T-helper 1 cell treated with Interleukin-12 subunit alpha and Interleukin-12 subunit beta and Interleukin-4 antibody, amounts not matched to agents 30 μg/mL and 1 μg/mL, for 36 hours (primary cell): ENCODE results near the gene AGO4.
A peak's percentile ranks its signal among the peaks of the same experiment; 100 is the strongest.
"Not testable (repeated sequence)": the region's sequence is repeated elsewhere in the genome, so short reads cannot be mapped to it uniquely, and the experiment has no call there.

Experiments
- H3K27ac Mint-ChIP-seq: one replicate; pipeline ENCODE4 v1.8.0; 2021; ENCODE audit warnings: mild to moderate bottlenecking, mixed read lengths
- H3K27me3 Mint-ChIP-seq: one replicate; pipeline ENCODE4 v1.8.0; 2021; ENCODE audit warnings: low read depth, mixed read lengths
- H3K36me3 Mint-ChIP-seq: one replicate; pipeline ENCODE4 v1.8.0; 2021; ENCODE audit warnings: low read depth, mixed read lengths
- H3K4me1 Mint-ChIP-seq: one replicate; pipeline ENCODE4 v1.8.0; 2021; ENCODE audit warnings: low read depth, mixed read lengths
- H3K4me3 Mint-ChIP-seq: one replicate; pipeline ENCODE4 v1.8.0; 2021; ENCODE audit warnings: mild to moderate bottlenecking, moderate library complexity, mixed read lengths
- H3K9me3 Mint-ChIP-seq: one replicate; pipeline ENCODE4 v1.8.0; 2021; ENCODE audit warnings: mixed read lengths

The AGO4 gene

GRCh38 chr1:35807614-35808449 lies at the start of gene AGO4:
AGO4 (plus strand) TSS chr1:35808016; CDS start chr1:35808417, 401 bp downstream.
- H3K27ac Mint-ChIP-seq: peak within 1 kb of the TSS; percentile 88
- H3K4me3 Mint-ChIP-seq: peak within 1 kb of the TSS; percentile 95
- H3K27me3 Mint-ChIP-seq: no peaks in the 10 kb centered on the region
- peaks cover 10% of the 10 kb centered on the region for H3K36me3 Mint-ChIP-seq
- H3K9me3 Mint-ChIP-seq: no peaks in the 10 kb centered on the region
- H3K4me1 Mint-ChIP-seq: peaks cover 38% of the 10 kb centered on the region

GRCh38 chr1:35762141-35762540 lies 45.7 kb upstream of the AGO4 start:
- H3K36me3 Mint-ChIP-seq: peaks cover 34% of the 10 kb centered on the region
- no peak overlapping the region for H3K27ac Mint-ChIP-seq

GRCh38 chr1:35763201-35763600 lies 44.6 kb upstream of the AGO4 start:
- Mint-ChIP-seq H3K27ac (peak overlapping the region; percentile 41), H3K27me3 (no peaks in the 10 kb centered on the region), H3K4me3 (no peak overlapping the region), H3K36me3 (peaks cover 29% of the 10 kb centered on the region), H3K4me1 (peaks cover 22% of the 10 kb centered on the region), H3K9me3 (no peaks in the 10 kb centered on the region)

More at GRCh38 chr1:35762141-35762540, 45.7 kb upstream of the AGO4 start:
- Mint-ChIP-seq H3K9me3 (no peaks in the 10 kb centered on the region), H3K4me1 (peaks cover 22% of the 10 kb centered on the region), H3K4me3 (no peak overlapping the region), H3K27me3 (no peaks in the 10 kb centered on the region)

- Mint-ChIP-seq H3K27ac (no peak overlapping the region), H3K9me3 (no peaks in the 10 kb centered on the region), H3K27me3 (no peaks in the 10 kb centered on the region), H3K4me3 (no peak overlapping the region), H3K4me1 (peaks cover 28% of the 10 kb centered on the region), H3K36me3 (peaks cover 26% of the 10 kb centered on the region)
These were observed 43.5 kb upstream of the AGO4 start for GRCh38 chr1:35764283-35764682.

GRCh38 chr1:35768350-35769187 lies 39.2 kb upstream of the AGO4 start:
- no peaks in the 10 kb centered on the region for H3K9me3 Mint-ChIP-seq
- H3K4me1 Mint-ChIP-seq: peaks cover 27% of the 10 kb centered on the region
- H3K36me3 Mint-ChIP-seq: peaks cover 12% of the 10 kb centered on the region
- peak overlapping the region; percentile 81 for H3K4me3 Mint-ChIP-seq
- no peaks in the 10 kb centered on the region for H3K27me3 Mint-ChIP-seq
- peak overlapping the region; percentile 81 for H3K27ac Mint-ChIP-seq

- no peaks in the 10 kb centered on the region for H3K9me3 Mint-ChIP-seq
- peaks cover 24% of the 10 kb centered on the region for H3K4me1 Mint-ChIP-seq
- H3K36me3 Mint-ChIP-seq: peaks cover 8% of the 10 kb centered on the region
- H3K27me3 Mint-ChIP-seq: no peaks in the 10 kb centered on the region
- peak overlapping the region; percentile 81 for H3K27ac Mint-ChIP-seq
- H3K4me3 Mint-ChIP-seq: peak overlapping the region; percentile 81
These were observed 38.5 kb upstream of the AGO4 start for GRCh38 chr1:35769188-35769758.

GRCh38 chr1:35773711-35774110 lies 34.1 kb upstream of the AGO4 start:
- Mint-ChIP-seq H3K4me1 (peaks cover 21% of the 10 kb centered on the region), H3K27me3 (no peaks in the 10 kb centered on the region), H3K36me3 (peaks cover 2% of the 10 kb centered on the region), H3K27ac (no peak overlapping the region), H3K4me3 (no peak overlapping the region), H3K9me3 (no peaks in the 10 kb centered on the region)

GRCh38 chr1:35776172-35776571 lies 31.6 kb upstream of the AGO4 start:
- not testable (repeated sequence) for H3K27ac Mint-ChIP-seq, H3K27me3 Mint-ChIP-seq, H3K36me3 Mint-ChIP-seq, H3K4me3 Mint-ChIP-seq, H3K9me3 Mint-ChIP-seq
- H3K4me1 Mint-ChIP-seq: peaks cover 13% of the 10 kb centered on the region

GRCh38 chr1:35777109-35777508 lies 30.7 kb upstream of the AGO4 start:
- no peaks in the 10 kb centered on the region for H3K36me3 Mint-ChIP-seq
- no peak overlapping the region for H3K27ac Mint-ChIP-seq
- H3K4me3 Mint-ChIP-seq: no peak overlapping the region
- no peaks in the 10 kb centered on the region for H3K27me3 Mint-ChIP-seq
- no peaks in the 10 kb centered on the region for H3K9me3 Mint-ChIP-seq
- H3K4me1 Mint-ChIP-seq: peaks cover 10% of the 10 kb centered on the region

GRCh38 chr1:35783055-35783583 lies 24.7 kb upstream of the AGO4 start:
- Mint-ChIP-seq H3K4me1 (peaks cover 4% of the 10 kb centered on the region), H3K4me3 (no peak overlapping the region), H3K9me3 (no peaks in the 10 kb centered on the region), H3K27me3 (peaks cover 5% of the 10 kb centered on the region), H3K27ac (no peak overlapping the region), H3K36me3 (no peaks in the 10 kb centered on the region)

GRCh38 chr1:35784364-35784763 lies 23.5 kb upstream of the AGO4 start:
- H3K36me3 Mint-ChIP-seq, H3K27ac Mint-ChIP-seq, H3K27me3 Mint-ChIP-seq, H3K9me3 Mint-ChIP-seq, H3K4me1 Mint-ChIP-seq, H3K4me3 Mint-ChIP-seq: not testable (repeated sequence)

- no peaks in the 10 kb centered on the region for H3K36me3 Mint-ChIP-seq
- no peaks in the 10 kb centered on the region for H3K9me3 Mint-ChIP-seq
- no peaks in the 10 kb centered on the region for H3K4me1 Mint-ChIP-seq
- peaks cover 10% of the 10 kb centered on the region for H3K27me3 Mint-ChIP-seq
- H3K27ac Mint-ChIP-seq: no peak overlapping the region
- H3K4me3 Mint-ChIP-seq: no peak overlapping the region
These were observed 19.7 kb upstream of the AGO4 start for GRCh38 chr1:35788139-35788538.

- Mint-ChIP-seq H3K4me1 (no peaks in the 10 kb centered on the region), H3K9me3 (no peaks in the 10 kb centered on the region), H3K4me3 (no peak overlapping the region)
These were observed 17.1 kb upstream of the AGO4 start for GRCh38 chr1:35790670-35791069.

GRCh38 chr1:35795295-35795694 lies 12.5 kb upstream of the AGO4 start:
- Mint-ChIP-seq H3K9me3 (no peaks in the 10 kb centered on the region), H3K4me3 (no peak overlapping the region), H3K36me3 (no peaks in the 10 kb centered on the region), H3K27me3 (peaks cover 4% of the 10 kb centered on the region), H3K4me1 (peaks cover 2% of the 10 kb centered on the region), H3K27ac (no peak overlapping the region)

More at GRCh38 chr1:35790670-35791069, 17.1 kb upstream of the AGO4 start:
- H3K27me3 Mint-ChIP-seq: peaks cover 10% of the 10 kb centered on the region
- H3K36me3 Mint-ChIP-seq: no peaks in the 10 kb centered on the region
- no peak overlapping the region for H3K27ac Mint-ChIP-seq
